DND-41 (cell line): ENCODE data around the gene WRAP53.

ENCODE experiments used
- ATAC-seq: fragments of 200-7000 bp; cut with Tn5 transposase; 3 replicates; pipeline ENCODE4 v1.9.1; 2021; ENCODE audit warnings: low read depth; ENCODE audit not compliant: insufficient read depth
- DNase-seq: peaks from one replicate; pipeline ENCODE4 v3.0.0-alpha.2; 2020
- H2AFZ ChIP-seq: 2 replicates; pipeline ENCODE4 v1.6.0; 2012; ENCODE audit warnings: low read depth, low read length
- H3K27ac ChIP-seq: 2 replicates; pipeline ENCODE4 v1.5.1; 2012; ENCODE audit warnings: low read length, inconsistent platforms
- H3K27me3 ChIP-seq: fragments of 200-600 bp; sonication (generic); 2 replicates; pipeline ENCODE4 v1.6.0; 2012; ENCODE audit warnings: low read length, mild to moderate bottlenecking, inconsistent platforms; ENCODE audit not compliant: insufficient read depth, poor library complexity
- H3K36me3 ChIP-seq: 2 replicates; pipeline ENCODE4 v1.5.1; 2012; ENCODE audit warnings: low read length, inconsistent platforms; ENCODE audit not compliant: insufficient read depth
- H3K4me1 ChIP-seq: 2 replicates; pipeline ENCODE4 v1.5.1; 2012; ENCODE audit warnings: mild to moderate bottlenecking, low read length; ENCODE audit not compliant: insufficient read depth
- H3K4me2 ChIP-seq: 2 replicates; pipeline ENCODE4 v1.6.0; 2012; ENCODE audit warnings: mild to moderate bottlenecking, moderate library complexity, low read length, inconsistent platforms; ENCODE audit not compliant: insufficient read depth
- H3K4me3 ChIP-seq, 2 experiments: fragments of 200-600 bp in 1 of 2; shearing (Covaris generic) in 1 of 2; 2 replicates each; pipeline ENCODE4 v1.5.1; 2012 to 2016; ENCODE audit warnings: inconsistent platforms in 2 of 2, low read length in 2 of 2, mild to moderate bottlenecking in 2 of 2, low read depth in 1 of 2, moderate library complexity in 1 of 2
- H3K79me2 ChIP-seq: 2 replicates; pipeline ENCODE4 v1.6.0; 2012; ENCODE audit warnings: low read length, inconsistent platforms; ENCODE audit not compliant: insufficient read depth
- H3K9ac ChIP-seq: 2 replicates; pipeline ENCODE4 v1.6.0; 2012; ENCODE audit warnings: low read depth, mild to moderate bottlenecking, inconsistent platforms, low read length, moderate library complexity
- H3K9me3 ChIP-seq: 2 replicates; pipeline ENCODE4 v1.5.1; 2012; ENCODE audit warnings: low read length, moderate library complexity, mild to moderate bottlenecking, inconsistent platforms; ENCODE audit not compliant: insufficient read depth, severe bottlenecking
- H4K20me1 ChIP-seq: 2 replicates; pipeline ENCODE4 v1.6.0; 2012; ENCODE audit warnings: low read length; ENCODE audit not compliant: insufficient read depth
- EZH2 ChIP-seq: IDR thresholded peaks from 3 replicates; pipeline ENCODE4 v1.6.1; 2012; ENCODE audit warnings: borderline replicate concordance, low read depth, mild to moderate bottlenecking, moderate library complexity, low read length, inconsistent platforms; ENCODE audit not compliant: severe bottlenecking
- TF ChIP-seq, protein P1 (sequence below): IDR thresholded peaks from 2 replicates; pipeline ENCODE4 v1.5.1; 2012; ENCODE audit warnings: borderline replicate concordance, low read length, moderate library complexity, mild to moderate bottlenecking; ENCODE audit not compliant: poor library complexity, severe bottlenecking; ENCODE audit errors: extremely low read depth

The WRAP53 gene

DNA sequence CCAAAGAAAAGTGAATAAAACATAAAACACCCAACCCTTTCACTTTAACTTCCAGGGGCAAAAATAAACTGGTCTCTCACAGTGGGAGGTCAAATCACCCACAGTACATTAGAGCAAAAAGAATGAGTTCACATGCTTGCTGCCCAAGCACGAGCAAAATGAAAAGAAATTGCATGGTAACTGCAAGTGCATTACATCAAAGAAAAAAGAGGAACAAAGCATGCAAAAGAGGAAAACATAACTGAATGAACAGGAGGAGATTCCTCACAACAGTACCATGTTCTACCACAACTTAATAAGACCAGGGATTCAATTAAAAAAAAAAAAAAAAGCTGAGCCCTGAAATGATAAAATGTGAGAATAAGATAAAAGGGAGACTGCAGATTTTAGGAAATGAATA is 41.5 kb downstream of the WRAP53 start:
- TF ChIP-seq EZH2, result no peak
- TF ChIP-seq, protein P1, sequence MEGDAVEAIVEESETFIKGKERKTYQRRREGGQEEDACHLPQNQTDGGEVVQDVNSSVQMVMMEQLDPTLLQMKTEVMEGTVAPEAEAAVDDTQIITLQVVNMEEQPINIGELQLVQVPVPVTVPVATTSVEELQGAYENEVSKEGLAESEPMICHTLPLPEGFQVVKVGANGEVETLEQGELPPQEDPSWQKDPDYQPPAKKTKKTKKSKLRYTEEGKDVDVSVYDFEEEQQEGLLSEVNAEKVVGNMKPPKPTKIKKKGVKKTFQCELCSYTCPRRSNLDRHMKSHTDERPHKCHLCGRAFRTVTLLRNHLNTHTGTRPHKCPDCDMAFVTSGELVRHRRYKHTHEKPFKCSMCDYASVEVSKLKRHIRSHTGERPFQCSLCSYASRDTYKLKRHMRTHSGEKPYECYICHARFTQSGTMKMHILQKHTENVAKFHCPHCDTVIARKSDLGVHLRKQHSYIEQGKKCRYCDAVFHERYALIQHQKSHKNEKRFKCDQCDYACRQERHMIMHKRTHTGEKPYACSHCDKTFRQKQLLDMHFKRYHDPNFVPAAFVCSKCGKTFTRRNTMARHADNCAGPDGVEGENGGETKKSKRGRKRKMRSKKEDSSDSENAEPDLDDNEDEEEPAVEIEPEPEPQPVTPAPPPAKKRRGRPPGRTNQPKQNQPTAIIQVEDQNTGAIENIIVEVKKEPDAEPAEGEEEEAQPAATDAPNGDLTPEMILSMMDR, result no peak
- no peak overlapping the region for H3K4me3 ChIP-seq
- H3K4me2 ChIP-seq, result no peak overlapping the region
- no peaks in the 10 kb centered on the region for H3K79me2 ChIP-seq
- no peak for ATAC-seq
- no peak overlapping the region for H3K27ac ChIP-seq
- no peaks in the 10 kb centered on the region for H4K20me1 ChIP-seq
- H3K9me3 ChIP-seq, result no peaks in the 10 kb centered on the region
- DNase-seq, result no peak
- H3K4me1 ChIP-seq, result no peaks in the 10 kb centered on the region
- H3K36me3 ChIP-seq, result no peaks in the 10 kb centered on the region
- H2AFZ ChIP-seq, result no peak overlapping the region
- peaks cover 10% of the 10 kb centered on the region for H3K27me3 ChIP-seq
- H3K9ac ChIP-seq, result no peak overlapping the region

DNA sequence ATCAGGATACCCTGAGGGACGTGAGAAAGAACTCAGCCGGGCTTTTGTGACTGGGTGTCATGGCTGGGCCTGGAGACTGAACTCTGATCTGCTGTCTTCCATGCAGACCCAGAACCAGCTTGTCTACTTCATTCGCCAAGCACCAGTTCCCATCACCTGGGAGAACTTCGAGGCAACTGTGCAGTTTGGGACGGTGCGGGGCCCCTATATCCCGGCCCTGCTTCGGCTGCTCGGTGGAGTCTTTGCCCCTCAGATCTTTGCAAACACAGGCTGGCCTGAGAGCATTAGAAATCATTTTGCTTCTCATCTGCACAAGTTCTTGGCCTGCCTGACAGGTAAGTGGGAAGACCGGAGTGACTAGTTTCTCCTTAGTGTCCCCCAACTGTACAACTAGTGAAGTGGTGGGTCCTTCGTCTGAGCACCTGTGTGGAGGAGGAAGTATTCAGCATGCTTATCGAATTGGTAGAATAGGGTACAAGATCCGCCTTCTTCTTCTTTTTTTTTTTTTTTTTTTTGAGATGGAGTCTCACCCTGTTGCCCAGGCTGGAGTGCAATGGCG is 44.8 kb downstream of the WRAP53 start:
- TF ChIP-seq EZH2, result no peak
- TF ChIP-seq, protein P1, result no peak
- H4K20me1 ChIP-seq, result no peaks in the 10 kb centered on the region
- H3K79me2 ChIP-seq, result no peaks in the 10 kb centered on the region
- H3K9ac ChIP-seq, result no peak overlapping the region
- no peaks in the 10 kb centered on the region for H3K9me3 ChIP-seq
- no peak overlapping the region for H2AFZ ChIP-seq
- no peak for ATAC-seq
- no peak overlapping the region for H3K4me3 ChIP-seq
- no peak for DNase-seq
- peaks cover 21% of the 10 kb centered on the region for H3K27me3 ChIP-seq
- no peak overlapping the region for H3K27ac ChIP-seq
- H3K4me1 ChIP-seq, result no peaks in the 10 kb centered on the region
- H3K4me2 ChIP-seq, result no peak overlapping the region
- H3K36me3 ChIP-seq, result no peaks in the 10 kb centered on the region

DNA sequence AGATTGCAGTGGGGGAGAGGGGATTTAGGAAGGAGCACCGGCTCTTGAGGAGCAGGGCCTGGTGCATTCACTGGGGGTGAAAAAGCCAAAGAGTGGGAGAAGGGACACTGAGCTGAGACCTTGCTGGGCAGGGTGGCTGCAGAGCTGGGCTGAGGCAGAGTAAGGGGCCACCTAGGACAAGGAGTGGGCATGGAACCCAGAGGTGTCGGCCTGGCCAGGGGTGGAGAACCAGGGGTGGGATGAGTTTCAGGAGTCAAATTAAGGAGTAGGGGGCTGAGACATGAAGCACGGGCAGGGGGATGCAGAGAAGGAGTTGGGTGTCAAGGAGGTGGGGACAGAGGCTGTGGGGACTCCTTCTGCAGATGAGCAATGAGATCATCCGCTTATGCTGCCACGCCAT is 49.3 kb downstream of the WRAP53 start:
- Histone ChIP-seq H3K4me2 (no peak overlapping the region), H3K4me1 (no peaks in the 10 kb centered on the region), H3K27ac (no peak overlapping the region), H3K9ac (no peak overlapping the region), H4K20me1 (no peaks in the 10 kb centered on the region), H2AFZ (no peak overlapping the region), H3K36me3 (no peaks in the 10 kb centered on the region), H3K79me2 (no peaks in the 10 kb centered on the region), H3K27me3 (peaks cover 26% of the 10 kb centered on the region), H3K4me3 (no peak overlapping the region), H3K9me3 (no peaks in the 10 kb centered on the region)
- TF ChIP-seq EZH2, result no peak
- TF ChIP-seq, protein P1, result no peak
- ATAC-seq, result no peak
- DNase-seq, result no peak

DNA sequence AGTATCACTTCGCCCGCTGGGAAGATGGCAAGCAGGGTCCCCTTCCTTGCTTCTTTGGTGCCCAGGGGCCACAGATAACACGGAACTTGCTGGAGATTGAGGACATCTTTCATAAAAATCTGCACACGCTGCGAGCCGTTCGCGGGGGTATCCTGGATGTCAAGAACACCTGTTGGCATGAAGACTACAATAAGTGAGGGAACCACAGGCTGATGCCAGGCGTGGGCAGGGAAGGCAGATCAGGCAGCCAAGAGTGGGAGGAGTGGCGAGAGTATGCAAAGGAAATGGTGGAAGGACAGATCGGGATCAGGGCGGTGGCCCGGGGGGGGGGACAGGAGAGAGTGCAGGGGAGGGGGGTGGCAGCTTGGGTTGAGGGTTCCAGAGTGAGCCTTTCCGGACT is 51.5 kb downstream of the WRAP53 start:
- Histone ChIP-seq H3K4me2 (no peak overlapping the region), H3K9me3 (no peaks in the 10 kb centered on the region), H4K20me1 (no peaks in the 10 kb centered on the region), H3K4me3 (no peak overlapping the region), H3K9ac (no peak overlapping the region), H3K4me1 (no peaks in the 10 kb centered on the region), H3K79me2 (no peaks in the 10 kb centered on the region), H3K27ac (no peak overlapping the region), H3K27me3 (peaks cover 17% of the 10 kb centered on the region), H3K36me3 (no peaks in the 10 kb centered on the region), H2AFZ (no peak overlapping the region)
- no peak for ATAC-seq
- no peak for TF ChIP-seq EZH2
- TF ChIP-seq, protein P1, result no peak
- DNase-seq, result no peak
